HepG2 (cell line): ENCODE measurements around the gene ARHGAP15. TPM values are rescaled to one million over a fixed set of nuclear protein-coding genes. Genes with fewer than 3 reads are reported as not detected.

Source experiments
- ATAC-seq: fragments of 200-7000 bp; cut with Tn5 transposase; 3 replicates; pipeline ENCODE4 v1.9.1; 2020; ENCODE audit warnings: mild to moderate bottlenecking, moderate library complexity
- BruUV-seq: library from RNA; stranded (reverse); fragments of 400-500 nt; replicated peaks from 2 replicates; lab custom pipeline; 2021; lab: Mats Ljungman, UMichigan
- CTCF ChIA-PET: fragments of 300-600 bp; formaldehyde crosslinking; extraction: SDS; loops from one replicate; lab custom pipeline; 2021; ENCODE audit warnings: low total read pairs, inconsistent platforms, low intra/inter-chr PET ratio; lab: Yijun Ruan, JAX
- POLR2A ChIA-PET: fragments of 350-600 bp; sonication (Branson Sonifier 250); formaldehyde crosslinking; loops from one replicate; lab custom pipeline; 2020; ENCODE audit warnings: antibody characterized with exemption, inconsistent platforms; lab: Yijun Ruan, JAX
- DNase-seq: peaks from one replicate; pipeline ENCODE4 v3.0.0-alpha.2; 2015; ENCODE audit warnings: low spot score
- FAIRE-seq: peaks from 3 replicates; lab custom pipeline; 2011; peaks lifted over from hg19 to GRCh38; lab: Jason Lieb, UNC
- H2AFZ ChIP-seq: one replicate; pipeline ENCODE4 v1.6.1; 2011; ENCODE audit warnings: low read length, inconsistent platforms
- H3K27ac ChIP-seq: fragments of 300-600 bp; 3 replicates; pipeline ENCODE4 v1.8.0; 2011; ENCODE audit warnings: mixed run types, mild to moderate bottlenecking, mixed read lengths, low read length, inconsistent platforms; ENCODE audit not compliant: insufficient read depth; ENCODE audit errors: extremely low read length
- H3K27me3 ChIP-seq, 2 experiments: fragments of 200-600 bp in 1 of 2; 2 replicates in 1 of 2; 3 replicates in 1 of 2; pipeline versions ENCODE4 v1.6.0 to v1.8.0; 2011; ENCODE audit warnings: low read length in 2 of 2, mild to moderate bottlenecking in 2 of 2, moderate library complexity in 2 of 2, inconsistent platforms in 1 of 2; ENCODE audit not compliant: insufficient read depth in 2 of 2, control insufficient read depth in 1 of 2
- H3K36me3 ChIP-seq, 2 experiments: fragments of 200-600 bp in 1 of 2; replicated peaks in 1 of 2; 2 replicates in 1 of 2; 3 replicates in 1 of 2; pipeline versions ENCODE4 v1.5.1 to v1.8.0; 2011; ENCODE audit warnings: low read length in 2 of 2, inconsistent platforms in 1 of 2; ENCODE audit not compliant: insufficient read depth in 2 of 2, control insufficient read depth in 1 of 2
- H3K4me1 ChIP-seq: 2 replicates; pipeline ENCODE4 v1.5.1; 2012; ENCODE audit warnings: low read length, inconsistent platforms; ENCODE audit not compliant: insufficient read depth
- H3K4me2 ChIP-seq: 2 replicates; pipeline ENCODE4 v1.6.0; 2011; ENCODE audit warnings: low read depth, low read length, inconsistent platforms
- H3K4me3 ChIP-seq, 3 experiments: fragments of 200-600 bp in 1 of 3; sonication (generic), shearing (Covaris generic) in 1 of 3; replicated peaks in 1 of 3; 2 replicates each; pipeline ENCODE4 v1.5.1; 2011 to 2016; ENCODE audit warnings: low read length in 3 of 3, inconsistent platforms in 2 of 3, low read depth in 2 of 3, mild to moderate bottlenecking in 2 of 3, control low read depth in 1 of 3, mixed read lengths in 1 of 3; ENCODE audit not compliant: insufficient read depth in 1 of 3
- H3K79me2 ChIP-seq: one replicate; pipeline ENCODE4 v1.6.1; 2011; ENCODE audit warnings: low read length, inconsistent platforms; ENCODE audit not compliant: insufficient read depth
- H3K9ac ChIP-seq: 2 replicates; pipeline ENCODE4 v1.6.0; 2011; ENCODE audit warnings: mild to moderate bottlenecking, low read depth, low read length, inconsistent platforms; ENCODE audit not compliant: insufficient read depth
- H3K9me3 ChIP-seq: 2 replicates; pipeline ENCODE4 v1.5.1; 2012; ENCODE audit warnings: mild to moderate bottlenecking, low read length
- H4K20me1 ChIP-seq: 2 replicates; pipeline ENCODE4 v1.6.0; 2011; ENCODE audit warnings: inconsistent platforms, mild to moderate bottlenecking, low read length, moderate library complexity; ENCODE audit not compliant: insufficient read depth
- NFKBIZ ChIP-seq: IDR thresholded peaks from 2 replicates; pipeline ENCODE4 v1.6.1; 2018; ENCODE audit warnings: missing genetic modification reagents, missing compliant biosample characterization
- SRSF4 ChIP-seq: fragments of 200-400 bp; formaldehyde crosslinking; IDR thresholded peaks from one replicate; pipeline ENCODE4 v1.6.1; 2018; ENCODE audit warnings: mild to moderate bottlenecking, low read depth, low read length, moderate library complexity; ENCODE audit not compliant: poor library complexity, severe bottlenecking
- TOE1 ChIP-seq: sonication (generic); formaldehyde crosslinking; IDR thresholded peaks from 2 replicates; pipeline ENCODE4 v1.4.0; 2020; ENCODE audit warnings: mild to moderate bottlenecking, missing genetic modification reagents
- TRAFD1 ChIP-seq: sonication (generic); formaldehyde crosslinking; IDR thresholded peaks from 2 replicates; pipeline ENCODE4 v1.5.1; 2020; ENCODE audit warnings: missing genetic modification reagents, mild to moderate bottlenecking, borderline replicate concordance
- ZNF121 ChIP-seq: sonication (generic); formaldehyde crosslinking; IDR thresholded peaks from 2 replicates; pipeline ENCODE4 v1.5.0; 2020; ENCODE audit warnings: mild to moderate bottlenecking, missing genetic modification reagents
- WGBS: methylation state at CpG from one replicate; pipeline ENCODE4 v1.1.6; 2017; ENCODE audit warnings: low lambda C conversion rate; 5-methylcytosine and 5-hydroxymethylcytosine counted together
- in situ Hi-C: cut with HindIII; loops from 2 replicates; pipeline ENCODE4 v1.10.0; 2017; ENCODE audit warnings: low pct_unique_long_range_greater_than_20kb; ENCODE audit not compliant: extremely low pct_ligation_motif_present
- intact Hi-C: fragments of 100-400 bp; cut with micrococcal nuclease; formaldehyde crosslinking; loops from one replicate; pipeline ENCODE4 v1.10.0; 2022; ENCODE audit not compliant: unreplicated experiment
- polyA plus RNA-seq, 8 experiments: library from polyadenylated mRNA; depleted of rRNA in 3 of 8; stranded (reverse) in 7 of 8; unstranded in 1 of 8; fragments of >200 nt; fragmentation: Illumina TruSeq in 4 of 8; extraction: Trizol in 4 of 8; gene quantifications; 2 replicates each; pipeline versions ENCODE4 v1.2.1 to v1.2.3, GENCODE V29; 2011 to 2016; ENCODE audit warnings: low read depth in 4 of 8, missing spikeins in 1 of 8, mixed read lengths in 1 of 8; ENCODE audit not compliant: insufficient read depth in 1 of 8
- total RNA-seq, 5 experiments: library from RNA; depleted of rRNA; stranded (reverse); fragments of >200 nt; fragmentation: Illumina TruSeq; extraction: Trizol; gene quantifications; 2 replicates each; pipeline ENCODE4 v1.2.3, GENCODE V29; 2016; ENCODE audit warnings: low read depth in 1 of 5
- TF ChIP-seq, protein P1 (sequence below): sonication (generic); formaldehyde crosslinking; conservative IDR thresholded peaks from 2 replicates; pipeline ENCODE4 v1.8.0; 2022; ENCODE audit warnings: low read depth, missing genetic modification reagents

ARHGAP15 gene
- total and polyA plus RNA-seq, 2 of the 13 experiments (the other 11 are each of a cell fraction or from before 2014, with no cell fraction given), result 0.04 TPM; not detected in 1

- TF ChIP-seq TRAFD1 (no peak), NFKBIZ (CRISPR knock-in tag) (no peak), SRSF4 (no peak), ZNF121 (CRISPR knock-in tag) (no peak)
- TF ChIP-seq, protein P1, sequence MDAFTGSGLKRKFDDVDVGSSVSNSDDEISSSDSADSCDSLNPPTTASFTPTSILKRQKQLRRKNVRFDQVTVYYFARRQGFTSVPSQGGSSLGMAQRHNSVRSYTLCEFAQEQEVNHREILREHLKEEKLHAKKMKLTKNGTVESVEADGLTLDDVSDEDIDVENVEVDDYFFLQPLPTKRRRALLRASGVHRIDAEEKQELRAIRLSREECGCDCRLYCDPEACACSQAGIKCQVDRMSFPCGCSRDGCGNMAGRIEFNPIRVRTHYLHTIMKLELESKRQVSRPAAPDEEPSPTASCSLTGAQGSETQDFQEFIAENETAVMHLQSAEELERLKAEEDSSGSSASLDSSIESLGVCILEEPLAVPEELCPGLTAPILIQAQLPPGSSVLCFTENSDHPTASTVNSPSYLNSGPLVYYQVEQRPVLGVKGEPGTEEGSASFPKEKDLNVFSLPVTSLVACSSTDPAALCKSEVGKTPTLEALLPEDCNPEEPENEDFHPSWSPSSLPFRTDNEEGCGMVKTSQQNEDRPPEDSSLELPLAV, result no peak
Observed at GRCh38 chr2:143802242-143802641, 673.0 kb downstream of the ARHGAP15 start (continued).

- no peaks in the 10 kb centered on the region for H3K9me3 ChIP-seq
- no peak overlapping the region for H3K4me3 ChIP-seq
- H3K4me1 ChIP-seq, result no peaks in the 10 kb centered on the region
- no peaks in the 10 kb centered on the region for H4K20me1 ChIP-seq
- DNase-seq (no peak), FAIRE-seq (no peak), ATAC-seq (no peak)
- H3K79me2 ChIP-seq, result no peaks in the 10 kb centered on the region
- H2AFZ ChIP-seq, result no peak overlapping the region
- CTCF ChIA-PET, result no interaction called here
- intact Hi-C loops, result no loop called here
- no peak for TF ChIP-seq TOE1 (CRISPR knock-in tag)
- peaks cover 0 to 6% of the 10 kb centered on the region in 2 experiments; a peak in 1 of 5 replicates for H3K27me3 ChIP-seq
- H3K27ac ChIP-seq, result no peak overlapping the region
- no peaks in the 10 kb centered on the region for H3K36me3 ChIP-seq
- WGBS, result 10% methylated on average over 5 of the region's 5 CpGs
- no peak overlapping the region for H3K4me2 ChIP-seq
- POLR2A ChIA-PET, result no interaction called here
- no TSS peak for BruUV-seq
- in situ Hi-C loops, result no loop called here
- H3K9ac ChIP-seq, result no peak overlapping the region
Observed at GRCh38 chr2:143802871-143803650, 673.8 kb downstream of the ARHGAP15 start.
